Caco-2 (cell line): Measurements from ENCODE around the gene COL6A3. TPM values are rescaled to one million over a fixed set of nuclear protein-coding genes. Genes with fewer than 3 reads are reported as not detected.

Experiments
- BruUV-seq: library from RNA; stranded (reverse); fragments of 400-500 nt; replicated peaks from 2 replicates; lab custom pipeline; 2021; lab: Mats Ljungman, UMichigan
- CTCF ChIA-PET: fragments of 300-600 bp; sonication (Branson Sonifier 250); formaldehyde crosslinking; loops from one replicate; lab custom pipeline; 2022; ENCODE audit warnings: antibody characterized with exemption; lab: Charles Lee
- POLR2A ChIA-PET: fragments of 300-600 bp; sonication (Branson Sonifier 250); formaldehyde crosslinking; loops from one replicate; lab custom pipeline; 2022; ENCODE audit warnings: antibody characterized with exemption; lab: Charles Lee
- DNase-seq, 2 experiments: peaks; one replicate each; pipeline versions ENCODE4 v3.0.0 to v3.0.0-alpha.2; 2020 to 2022
- H3K27me3 ChIP-seq: replicated peaks from 2 replicates; pipeline ENCODE4 v1.6.0; 2011; ENCODE audit warnings: low read length; ENCODE audit not compliant: control insufficient read depth, insufficient read depth
- H3K36me3 ChIP-seq: 2 replicates; pipeline ENCODE4 v1.5.1; 2011; ENCODE audit warnings: low read length; ENCODE audit not compliant: control insufficient read depth, insufficient read depth
- H3K4me1 ChIP-seq: fragments of 250-450 bp; sonication (Bioruptor Pico); 2 replicates; pipeline ENCODE4 v1.5.1; 2020; ENCODE audit warnings: mild to moderate bottlenecking
- H3K4me3 ChIP-seq: 2 replicates; pipeline ENCODE4 v1.5.1; 2011; ENCODE audit warnings: low read depth, mild to moderate bottlenecking, control low read depth, low read length
- H3K9me3 ChIP-seq: fragments of 250-450 bp; sonication (Bioruptor Pico); 2 replicates; pipeline ENCODE4 v1.5.1; 2020; ENCODE audit warnings: mild to moderate bottlenecking, moderate library complexity
- H3K27ac Mint-ChIP-seq: one replicate; pipeline ENCODE4 v1.8.0; 2022; ENCODE audit warnings: mixed read lengths; ENCODE audit not compliant: unreplicated experiment
- H3K27me3 Mint-ChIP-seq: one replicate; pipeline ENCODE4 v1.8.0; 2022; ENCODE audit warnings: mixed read lengths; ENCODE audit not compliant: insufficient read depth, unreplicated experiment
- H3K36me3 Mint-ChIP-seq: one replicate; pipeline ENCODE4 v1.8.0; 2022; ENCODE audit warnings: mild to moderate bottlenecking, mixed read lengths; ENCODE audit not compliant: insufficient read depth, unreplicated experiment
- H3K4me1 Mint-ChIP-seq: one replicate; pipeline ENCODE4 v1.8.0; 2022; ENCODE audit warnings: low read depth, mixed read lengths; ENCODE audit not compliant: unreplicated experiment
- H3K4me3 Mint-ChIP-seq: one replicate; pipeline ENCODE4 v1.8.0; 2022; ENCODE audit warnings: mild to moderate bottlenecking, moderate library complexity, mixed read lengths; ENCODE audit not compliant: unreplicated experiment
- H3K9me3 Mint-ChIP-seq: one replicate; pipeline ENCODE4 v1.8.0; 2022; ENCODE audit warnings: mixed read lengths; ENCODE audit not compliant: unreplicated experiment
- intact Hi-C: fragments of 100-400 bp; cut with micrococcal nuclease; formaldehyde crosslinking; loops from one replicate; pipeline ENCODE4 v1.10.0; 2022; ENCODE audit not compliant: unreplicated experiment
- total RNA-seq: library from RNA; stranded (reverse); gene quantifications from 2 replicates; pipeline ENCODE4 v1.2.3, GENCODE V29; 2022
- TF ChIP-seq, protein P1 (sequence below), 2 experiments: fragments of 200-600 bp in 1 of 2; IDR thresholded peaks; 1 replicate in 1 of 2; 2 replicates in 1 of 2; pipeline versions ENCODE4 v1.5.1 to v1.8.0; 2011 to 2022; ENCODE audit warnings: antibody characterized with exemption in 1 of 2, control low read depth in 1 of 2, inconsistent platforms in 1 of 2, low read depth in 1 of 2, low read length in 1 of 2, mild to moderate bottlenecking in 1 of 2, moderate library complexity in 1 of 2; ENCODE audit not compliant: insufficient read depth in 1 of 2, severe bottlenecking in 1 of 2, unreplicated experiment in 1 of 2

Gene COL6A3
- total RNA-seq, 1 experiment from 2014 or later: 0.73 TPM

DNA sequence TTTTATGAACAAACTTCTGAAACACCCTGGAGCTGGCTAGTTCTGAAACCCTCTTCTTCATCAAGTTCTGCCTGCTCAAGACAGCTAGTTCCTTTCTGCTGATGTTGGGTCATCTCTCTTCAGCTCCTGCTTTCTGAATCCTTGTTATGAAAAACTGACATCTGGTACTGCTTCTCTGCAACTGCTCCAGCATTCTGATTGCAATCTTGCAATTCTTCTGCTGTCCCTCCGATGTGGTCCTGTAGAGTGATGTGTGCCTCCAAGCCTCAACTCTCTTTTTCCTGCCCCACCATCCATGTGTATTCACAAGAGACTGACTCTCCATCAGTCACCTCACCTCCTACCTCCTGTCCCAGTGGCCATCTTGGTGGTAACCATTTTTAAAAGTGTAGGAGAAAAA, 21.8 kb downstream of the COL6A3 start:
- Histone ChIP-seq H3K4me1 (no peaks in the 10 kb centered on the region), H3K4me3 (no peak overlapping the region), H3K9me3 (no peaks in the 10 kb centered on the region), H3K27me3 (no peaks in the 10 kb centered on the region), H3K36me3 (no peaks in the 10 kb centered on the region)
- Mint-ChIP-seq H3K4me1 (no peaks in the 10 kb centered on the region), H3K27me3 (peaks cover 16% of the 10 kb centered on the region), H3K4me3 (no peak overlapping the region), H3K27ac (no peak overlapping the region), H3K36me3 (peaks cover 4% of the 10 kb centered on the region), H3K9me3 (no peaks in the 10 kb centered on the region)
- DNase-seq: no peak
- intact Hi-C loops: no loop called here
- CTCF ChIA-PET: no interaction called here
- POLR2A ChIA-PET: no interaction called here
- BruUV-seq: no TSS peak
- TF ChIP-seq, protein P1, sequence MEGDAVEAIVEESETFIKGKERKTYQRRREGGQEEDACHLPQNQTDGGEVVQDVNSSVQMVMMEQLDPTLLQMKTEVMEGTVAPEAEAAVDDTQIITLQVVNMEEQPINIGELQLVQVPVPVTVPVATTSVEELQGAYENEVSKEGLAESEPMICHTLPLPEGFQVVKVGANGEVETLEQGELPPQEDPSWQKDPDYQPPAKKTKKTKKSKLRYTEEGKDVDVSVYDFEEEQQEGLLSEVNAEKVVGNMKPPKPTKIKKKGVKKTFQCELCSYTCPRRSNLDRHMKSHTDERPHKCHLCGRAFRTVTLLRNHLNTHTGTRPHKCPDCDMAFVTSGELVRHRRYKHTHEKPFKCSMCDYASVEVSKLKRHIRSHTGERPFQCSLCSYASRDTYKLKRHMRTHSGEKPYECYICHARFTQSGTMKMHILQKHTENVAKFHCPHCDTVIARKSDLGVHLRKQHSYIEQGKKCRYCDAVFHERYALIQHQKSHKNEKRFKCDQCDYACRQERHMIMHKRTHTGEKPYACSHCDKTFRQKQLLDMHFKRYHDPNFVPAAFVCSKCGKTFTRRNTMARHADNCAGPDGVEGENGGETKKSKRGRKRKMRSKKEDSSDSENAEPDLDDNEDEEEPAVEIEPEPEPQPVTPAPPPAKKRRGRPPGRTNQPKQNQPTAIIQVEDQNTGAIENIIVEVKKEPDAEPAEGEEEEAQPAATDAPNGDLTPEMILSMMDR (IDR thresholded peaks at IDR 0.05; ENCODE audit: insufficient read depth in 1 of 2, low read depth in 1 of 2, low read length in 1 of 2, severe bottlenecking in 1 of 2, unreplicated experiment in 1 of 2): no peak

DNA sequence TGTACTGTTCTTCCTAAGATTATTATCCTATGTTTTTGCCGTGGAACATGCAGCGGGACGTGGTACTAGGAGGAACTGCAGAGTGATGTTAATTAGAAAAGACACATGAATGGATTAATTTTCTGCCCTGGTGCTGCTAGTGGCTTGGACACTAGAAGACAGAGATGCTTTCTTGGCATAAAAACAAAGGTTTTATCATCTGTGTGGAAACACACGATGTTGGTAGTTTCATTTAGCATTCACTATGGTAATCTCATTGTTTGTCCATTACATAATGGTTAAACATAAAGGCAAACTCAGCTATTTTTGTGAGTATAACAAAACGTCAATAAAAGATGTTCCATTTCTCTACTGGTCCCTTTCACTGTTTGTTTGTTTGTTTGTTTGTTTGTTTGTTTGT, 22.8 kb downstream of the COL6A3 start:
- Mint-ChIP-seq H3K36me3 (no peaks in the 10 kb centered on the region), H3K27ac (no peak overlapping the region), H3K9me3 (no peaks in the 10 kb centered on the region), H3K4me3 (no peak overlapping the region), H3K4me1 (no peaks in the 10 kb centered on the region), H3K27me3 (peaks cover 11% of the 10 kb centered on the region)
- POLR2A ChIA-PET: no interaction called here
- Histone ChIP-seq H3K4me1 (no peaks in the 10 kb centered on the region), H3K36me3 (no peaks in the 10 kb centered on the region), H3K27me3 (no peaks in the 10 kb centered on the region), H3K4me3 (no peak overlapping the region), H3K9me3 (no peaks in the 10 kb centered on the region)
- CTCF ChIA-PET: no interaction called here
- TF ChIP-seq, protein P1 (IDR thresholded peaks at IDR 0.05; ENCODE audit: insufficient read depth in 1 of 2, low read depth in 1 of 2, low read length in 1 of 2, severe bottlenecking in 1 of 2, unreplicated experiment in 1 of 2): no peak
- no peak for DNase-seq
- no TSS peak for BruUV-seq
- intact Hi-C loops: no loop called here

DNA sequence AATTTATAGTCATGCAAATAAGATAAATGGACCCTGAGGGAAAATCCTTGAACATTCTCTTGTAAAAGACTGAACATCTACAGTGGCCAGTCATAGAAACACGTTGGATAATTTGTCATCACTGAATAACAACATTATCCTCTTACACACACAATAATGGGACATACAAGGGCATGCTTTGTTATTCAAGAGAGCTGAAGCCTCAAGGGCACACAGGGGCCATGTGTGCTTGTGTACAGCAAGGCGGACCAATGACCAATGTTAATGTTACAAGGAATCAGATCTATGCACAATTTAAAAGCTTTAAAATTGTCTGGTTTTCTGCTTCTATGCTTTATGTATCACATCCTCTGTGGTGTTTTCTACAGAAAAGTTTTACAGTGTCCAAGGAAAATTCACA, 23.7 kb downstream of the COL6A3 start:
- Mint-ChIP-seq H3K9me3 (no peaks in the 10 kb centered on the region), H3K4me3 (no peak overlapping the region), H3K27ac (no peak overlapping the region), H3K27me3 (peaks cover 11% of the 10 kb centered on the region), H3K36me3 (no peaks in the 10 kb centered on the region), H3K4me1 (no peaks in the 10 kb centered on the region)
- no TSS peak for BruUV-seq
- intact Hi-C loops: no loop called here
- Histone ChIP-seq H3K4me1 (no peaks in the 10 kb centered on the region), H3K9me3 (no peaks in the 10 kb centered on the region), H3K27me3 (no peaks in the 10 kb centered on the region), H3K4me3 (no peak overlapping the region), H3K36me3 (no peaks in the 10 kb centered on the region)
- ChIA-PET CTCF (no interaction called here), POLR2A (no interaction called here)
- no peak for DNase-seq
- TF ChIP-seq, protein P1 (IDR thresholded peaks at IDR 0.05; ENCODE audit: insufficient read depth in 1 of 2, low read depth in 1 of 2, low read length in 1 of 2, severe bottlenecking in 1 of 2, unreplicated experiment in 1 of 2): no peak
